ENCODE results near the gene BCAT1.

Gene BCAT1

DNA sequence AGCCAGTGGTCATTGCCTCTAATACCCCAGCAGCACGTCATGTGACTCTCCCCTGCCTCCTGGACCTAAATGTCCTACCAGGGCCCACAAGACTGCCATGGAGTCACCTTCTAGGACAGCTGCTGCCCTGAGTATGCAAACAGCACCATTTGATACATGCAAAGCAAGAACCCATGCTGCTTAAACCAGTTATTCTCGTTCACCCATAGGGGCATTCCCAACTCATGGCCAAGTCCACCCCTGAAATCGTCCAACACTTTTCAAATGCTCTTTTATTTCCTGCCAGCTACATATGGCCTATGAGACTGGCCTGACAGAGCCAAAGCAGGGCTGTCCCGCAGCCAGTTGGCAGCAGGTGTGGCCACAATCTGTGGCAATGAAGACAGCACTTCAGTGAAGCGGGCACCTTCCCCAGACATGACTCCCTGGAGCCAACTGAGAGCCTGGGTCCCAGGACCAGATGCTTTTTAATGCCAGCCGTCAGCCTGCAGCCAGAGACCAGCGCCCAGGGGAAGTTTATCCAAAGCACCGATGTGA, 99.9 kb downstream of the BCAT1 start:
- Histone ChIP-seq H3K9ac (ENCODE audit: low read length) (no peak overlapping the region), H3K27ac (ENCODE audit: low read length) (no peak overlapping the region), H3K27me3 (ENCODE audit: control insufficient read depth, insufficient read depth, low read length) (no peaks in the 10 kb centered on the region), H3K9me3 (ENCODE audit: control insufficient read depth, low read depth, low read length) (no peaks in the 10 kb centered on the region), H3K4me1 (ENCODE audit: control insufficient read depth, low read depth, low read length) (peaks cover 11% of the 10 kb centered on the region), H3K4me3 (ENCODE audit: low read length) (no peak overlapping the region), H3K36me3 (ENCODE audit: control insufficient read depth, low read depth, low read length) (peaks cover 32% of the 10 kb centered on the region)

DNA sequence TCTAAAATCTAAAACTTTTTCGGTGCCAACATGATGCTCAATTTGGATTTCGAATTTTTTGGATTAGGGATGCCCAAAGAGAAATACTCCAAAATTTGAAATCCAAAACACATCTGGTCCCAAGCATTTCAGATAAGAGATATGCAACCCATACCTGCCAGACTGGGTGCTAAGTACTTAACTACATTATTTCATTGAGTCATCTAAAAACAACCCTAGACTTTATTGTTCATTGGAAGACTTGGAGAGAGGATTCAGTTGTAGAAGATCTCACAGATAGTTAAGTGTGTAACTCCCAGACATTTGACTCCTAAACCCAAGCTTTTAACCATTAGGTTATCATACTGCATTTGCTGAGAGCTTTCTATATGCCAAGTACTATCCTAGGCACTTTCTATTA, 102.2 kb downstream of the BCAT1 start:
- Histone ChIP-seq H3K4me3 (ENCODE audit: low read length) (no peak overlapping the region), H3K9me3 (ENCODE audit: control insufficient read depth, low read depth, low read length) (no peaks in the 10 kb centered on the region), H3K9ac (ENCODE audit: low read length) (no peak overlapping the region), H3K27ac (ENCODE audit: low read length) (no peak overlapping the region), H3K27me3 (ENCODE audit: control insufficient read depth, insufficient read depth, low read length) (no peaks in the 10 kb centered on the region), H3K4me1 (ENCODE audit: control insufficient read depth, low read depth, low read length) (peaks cover under 1% of the 10 kb centered on the region), H3K36me3 (ENCODE audit: control insufficient read depth, low read depth, low read length) (peaks cover 49% of the 10 kb centered on the region)

DNA sequence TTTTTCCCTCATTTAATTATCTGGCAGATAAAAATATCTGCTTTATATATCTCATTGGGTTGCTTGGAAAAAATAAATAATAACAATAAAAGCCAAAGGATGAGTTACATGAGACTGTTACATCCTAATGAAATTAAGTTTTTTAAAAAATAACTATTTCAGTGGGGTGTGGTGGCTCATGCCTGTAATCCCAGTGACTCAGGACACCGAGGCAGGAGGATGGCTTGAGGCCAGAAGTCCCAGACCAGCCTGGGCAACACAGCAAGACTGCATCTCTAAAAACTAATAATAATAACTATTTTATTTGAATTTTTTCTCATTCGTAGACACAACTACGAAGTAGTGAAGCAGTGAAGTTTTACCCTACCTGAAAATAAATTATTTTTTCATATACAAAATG, 103.3 kb downstream of the BCAT1 start:
- Histone ChIP-seq H3K4me1 (ENCODE audit: control insufficient read depth, low read depth, low read length) (no peaks in the 10 kb centered on the region), H3K27ac (ENCODE audit: low read length) (no peak overlapping the region), H3K4me3 (ENCODE audit: low read length) (no peak overlapping the region), H3K9me3 (ENCODE audit: control insufficient read depth, low read depth, low read length) (no peaks in the 10 kb centered on the region), H3K27me3 (ENCODE audit: control insufficient read depth, insufficient read depth, low read length) (no peaks in the 10 kb centered on the region), H3K9ac (ENCODE audit: low read length) (no peak overlapping the region), H3K36me3 (ENCODE audit: control insufficient read depth, low read depth, low read length) (peaks cover 60% of the 10 kb centered on the region)

DNA sequence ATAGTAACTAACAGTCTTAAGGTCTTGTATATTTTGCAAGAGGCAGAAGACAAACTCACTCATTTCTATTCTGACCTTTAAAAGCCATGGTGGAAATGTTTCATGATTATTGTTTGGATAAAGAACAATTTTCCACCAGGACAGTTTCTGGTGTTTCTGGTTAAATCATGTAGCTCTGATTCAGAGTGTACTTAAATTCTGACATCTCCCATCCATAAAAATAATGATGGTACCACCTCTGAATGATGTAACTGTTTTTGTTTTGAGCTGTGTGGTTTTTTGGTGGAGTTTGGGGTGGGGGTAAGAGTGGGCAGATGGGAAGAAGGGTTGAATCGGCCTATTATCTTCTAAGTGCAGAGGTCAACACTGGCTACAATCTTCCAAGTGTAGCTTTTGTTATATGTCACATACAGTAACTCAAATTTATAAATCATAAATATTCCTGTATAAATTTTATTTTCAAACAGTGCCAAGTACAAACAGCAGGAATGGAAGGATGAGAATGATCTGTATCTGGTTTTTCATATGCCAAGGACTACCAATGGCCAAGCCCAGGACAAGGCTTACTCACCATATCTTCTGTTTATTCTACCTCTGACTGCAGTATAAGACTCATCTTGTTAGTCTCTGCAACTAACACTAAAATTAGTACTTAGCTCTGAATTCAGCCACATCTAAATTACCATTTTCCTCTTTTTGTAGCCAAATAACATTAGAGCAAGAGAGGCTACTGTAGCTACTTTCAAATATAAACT, 108.7 kb downstream of the BCAT1 start:
- no peak overlapping the region for H3K4me3 ChIP-seq (ENCODE audit: low read length)
- H3K9ac ChIP-seq (ENCODE audit: low read length), result no peak overlapping the region
- H3K27me3 ChIP-seq (ENCODE audit: control insufficient read depth, insufficient read depth, low read length), result no peaks in the 10 kb centered on the region
- no peaks in the 10 kb centered on the region for H3K4me1 ChIP-seq (ENCODE audit: control insufficient read depth, low read depth, low read length)
- no peaks in the 10 kb centered on the region for H3K9me3 ChIP-seq (ENCODE audit: control insufficient read depth, low read depth, low read length)
- peaks cover 56% of the 10 kb centered on the region for H3K36me3 ChIP-seq (ENCODE audit: control insufficient read depth, low read depth, low read length)
- no peak overlapping the region for H3K27ac ChIP-seq (ENCODE audit: low read length)

DNA sequence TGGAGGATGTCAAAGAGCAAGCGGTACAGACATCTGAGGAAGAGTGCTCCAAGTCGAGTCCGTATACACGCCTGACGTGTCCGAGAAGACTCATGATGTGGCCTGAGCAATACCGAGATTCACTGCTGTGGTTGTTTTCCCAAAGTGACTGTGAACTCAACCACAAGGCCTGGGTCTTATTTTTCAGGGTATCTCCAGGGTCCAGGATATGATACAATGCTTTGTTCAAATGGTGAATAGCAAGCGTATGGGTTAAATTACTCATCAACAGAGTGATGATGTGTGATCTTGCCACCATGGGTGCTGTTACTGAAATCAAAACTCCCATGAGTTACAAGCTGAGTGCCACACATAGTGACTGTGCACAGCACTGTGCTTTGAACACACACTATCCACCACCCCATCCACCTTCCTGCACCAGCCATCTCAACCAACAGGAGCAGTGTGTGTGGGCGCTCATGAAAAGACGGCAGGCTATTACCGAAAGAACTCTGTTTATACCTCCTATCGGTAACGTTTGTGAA, 109.6 kb downstream of the BCAT1 start:
- Histone ChIP-seq H3K9ac (ENCODE audit: low read length) (no peak overlapping the region), H3K4me1 (ENCODE audit: control insufficient read depth, low read depth, low read length) (no peaks in the 10 kb centered on the region), H3K4me3 (ENCODE audit: low read length) (no peak overlapping the region), H3K36me3 (ENCODE audit: control insufficient read depth, low read depth, low read length) (peaks cover 64% of the 10 kb centered on the region), H3K27ac (ENCODE audit: low read length) (no peak overlapping the region), H3K9me3 (ENCODE audit: control insufficient read depth, low read depth, low read length) (no peaks in the 10 kb centered on the region), H3K27me3 (ENCODE audit: control insufficient read depth, insufficient read depth, low read length) (no peaks in the 10 kb centered on the region)

DNA sequence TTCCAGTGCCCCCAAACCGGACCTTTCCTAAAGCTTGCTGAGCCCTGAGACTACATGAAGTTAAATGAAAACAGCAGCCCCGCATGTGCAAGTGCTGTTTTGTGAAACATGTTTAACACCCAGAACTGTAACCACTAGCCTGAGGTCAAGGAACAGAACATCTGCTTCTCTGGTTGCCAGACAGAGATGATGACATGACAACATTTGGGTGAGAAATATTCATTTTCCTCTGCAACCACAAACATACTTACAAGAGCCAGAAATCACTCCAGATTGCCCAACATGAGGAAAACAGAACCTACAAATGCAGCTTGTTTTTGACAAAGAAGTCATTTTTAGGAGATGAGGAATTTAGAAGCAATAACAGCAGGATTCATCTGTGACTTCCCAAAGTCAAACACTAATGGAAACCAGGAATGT, 110.4 kb downstream of the BCAT1 start:
- peaks cover 63% of the 10 kb centered on the region for H3K36me3 ChIP-seq (ENCODE audit: control insufficient read depth, low read depth, low read length)
- H3K4me3 ChIP-seq (ENCODE audit: low read length), result no peak overlapping the region
- no peaks in the 10 kb centered on the region for H3K9me3 ChIP-seq (ENCODE audit: control insufficient read depth, low read depth, low read length)
- H3K4me1 ChIP-seq (ENCODE audit: control insufficient read depth, low read depth, low read length), result no peaks in the 10 kb centered on the region
- H3K27ac ChIP-seq (ENCODE audit: low read length), result no peak overlapping the region
- H3K9ac ChIP-seq (ENCODE audit: low read length), result no peak overlapping the region
- no peaks in the 10 kb centered on the region for H3K27me3 ChIP-seq (ENCODE audit: control insufficient read depth, insufficient read depth, low read length)

DNA sequence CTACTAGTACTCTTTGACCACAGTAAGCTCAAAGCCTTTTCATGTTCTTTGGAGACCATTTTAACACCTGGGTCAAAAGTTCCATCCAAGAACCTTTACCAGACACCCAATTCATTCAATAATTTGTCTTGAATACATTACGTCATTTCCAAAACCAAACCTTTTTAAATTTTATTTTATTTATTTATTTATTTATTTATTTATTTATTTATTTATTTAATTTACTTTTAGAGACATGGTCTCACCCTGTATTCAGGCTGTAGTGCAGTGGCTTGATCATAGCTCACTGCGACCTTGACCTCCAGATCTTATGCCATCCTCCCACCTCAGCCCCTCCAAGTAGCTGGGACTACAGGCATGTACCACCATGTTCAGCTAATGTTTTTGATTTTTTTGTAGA, 113.5 kb downstream of the BCAT1 start:
- H3K36me3 ChIP-seq (ENCODE audit: control insufficient read depth, low read depth, low read length), result peaks cover 57% of the 10 kb centered on the region
- no peaks in the 10 kb centered on the region for H3K9me3 ChIP-seq (ENCODE audit: control insufficient read depth, low read depth, low read length)
- no peak overlapping the region for H3K4me3 ChIP-seq (ENCODE audit: low read length)
- no peak overlapping the region for H3K9ac ChIP-seq (ENCODE audit: low read length)
- no peaks in the 10 kb centered on the region for H3K27me3 ChIP-seq (ENCODE audit: control insufficient read depth, insufficient read depth, low read length)
- no peaks in the 10 kb centered on the region for H3K4me1 ChIP-seq (ENCODE audit: control insufficient read depth, low read depth, low read length)
- no peak overlapping the region for H3K27ac ChIP-seq (ENCODE audit: low read length)

DNA sequence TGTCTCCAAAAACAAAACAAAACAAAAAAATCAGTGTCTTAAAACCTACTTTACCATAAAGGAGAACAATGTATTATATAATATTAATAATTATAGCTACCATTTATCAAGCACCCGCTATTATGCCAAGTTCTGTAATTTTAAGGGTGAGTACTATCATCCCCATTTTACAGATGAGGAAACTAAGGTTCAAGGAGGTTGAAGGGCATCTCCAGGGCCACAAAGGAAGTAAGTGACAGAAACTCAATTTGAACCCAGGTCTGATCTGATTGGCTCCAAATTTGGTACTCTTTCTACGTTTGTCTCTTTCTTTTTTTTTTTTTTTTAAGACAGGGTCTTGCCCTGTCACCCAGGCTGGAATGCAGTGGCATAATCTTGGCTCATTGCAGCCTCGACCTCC, 115.4 kb downstream of the BCAT1 start:
- Histone ChIP-seq H3K4me3 (ENCODE audit: low read length) (no peak overlapping the region), H3K9ac (ENCODE audit: low read length) (no peak overlapping the region), H3K27me3 (ENCODE audit: control insufficient read depth, insufficient read depth, low read length) (no peaks in the 10 kb centered on the region), H3K9me3 (ENCODE audit: control insufficient read depth, low read depth, low read length) (no peaks in the 10 kb centered on the region), H3K36me3 (ENCODE audit: control insufficient read depth, low read depth, low read length) (peaks cover 54% of the 10 kb centered on the region), H3K27ac (ENCODE audit: low read length) (no peak overlapping the region), H3K4me1 (ENCODE audit: control insufficient read depth, low read depth, low read length) (no peaks in the 10 kb centered on the region)

DNA sequence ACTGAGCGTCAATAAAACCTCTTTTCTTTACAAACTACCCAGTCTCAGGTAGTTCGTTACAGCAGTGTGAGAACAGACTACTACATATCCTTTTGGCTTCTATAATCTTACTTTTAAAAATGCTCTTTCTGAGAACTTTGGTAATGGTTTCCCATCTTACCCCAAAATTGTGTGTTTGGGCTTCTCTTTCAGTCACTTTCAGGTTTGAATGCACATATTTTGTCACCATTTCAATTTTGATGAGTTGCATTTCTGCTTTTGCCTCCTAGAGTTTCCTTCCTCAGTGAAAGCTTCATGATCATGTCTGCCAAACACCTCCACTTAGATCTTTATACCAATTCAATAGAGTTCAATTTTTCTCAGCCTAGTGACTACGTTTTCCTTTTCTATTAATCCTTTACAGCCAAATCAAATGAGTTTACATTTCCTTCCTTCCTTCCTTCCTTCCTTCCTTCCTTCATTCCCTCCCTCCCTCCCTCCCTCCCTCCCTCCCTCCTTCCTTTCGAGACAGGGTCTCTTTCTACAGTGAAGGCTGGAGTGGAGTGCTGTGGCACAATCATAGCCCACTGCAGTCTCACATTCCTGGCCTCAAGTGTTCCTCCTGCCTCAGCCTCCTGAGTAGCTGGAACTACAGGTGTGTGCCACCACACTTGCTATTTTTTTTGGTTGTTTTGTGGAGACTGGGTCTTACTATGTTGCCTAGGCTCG, 124.9 kb downstream of the BCAT1 start:
- H3K27ac ChIP-seq (ENCODE audit: low read length), result no peak overlapping the region
- no peaks in the 10 kb centered on the region for H3K27me3 ChIP-seq (ENCODE audit: control insufficient read depth, insufficient read depth, low read length)
- H3K4me3 ChIP-seq (ENCODE audit: low read length), result no peak overlapping the region
- no peaks in the 10 kb centered on the region for H3K4me1 ChIP-seq (ENCODE audit: control insufficient read depth, low read depth, low read length)
- peaks cover 57% of the 10 kb centered on the region for H3K36me3 ChIP-seq (ENCODE audit: control insufficient read depth, low read depth, low read length)
- no peaks in the 10 kb centered on the region for H3K9me3 ChIP-seq (ENCODE audit: control insufficient read depth, low read depth, low read length)
- no peak overlapping the region for H3K9ac ChIP-seq (ENCODE audit: low read length)

DNA sequence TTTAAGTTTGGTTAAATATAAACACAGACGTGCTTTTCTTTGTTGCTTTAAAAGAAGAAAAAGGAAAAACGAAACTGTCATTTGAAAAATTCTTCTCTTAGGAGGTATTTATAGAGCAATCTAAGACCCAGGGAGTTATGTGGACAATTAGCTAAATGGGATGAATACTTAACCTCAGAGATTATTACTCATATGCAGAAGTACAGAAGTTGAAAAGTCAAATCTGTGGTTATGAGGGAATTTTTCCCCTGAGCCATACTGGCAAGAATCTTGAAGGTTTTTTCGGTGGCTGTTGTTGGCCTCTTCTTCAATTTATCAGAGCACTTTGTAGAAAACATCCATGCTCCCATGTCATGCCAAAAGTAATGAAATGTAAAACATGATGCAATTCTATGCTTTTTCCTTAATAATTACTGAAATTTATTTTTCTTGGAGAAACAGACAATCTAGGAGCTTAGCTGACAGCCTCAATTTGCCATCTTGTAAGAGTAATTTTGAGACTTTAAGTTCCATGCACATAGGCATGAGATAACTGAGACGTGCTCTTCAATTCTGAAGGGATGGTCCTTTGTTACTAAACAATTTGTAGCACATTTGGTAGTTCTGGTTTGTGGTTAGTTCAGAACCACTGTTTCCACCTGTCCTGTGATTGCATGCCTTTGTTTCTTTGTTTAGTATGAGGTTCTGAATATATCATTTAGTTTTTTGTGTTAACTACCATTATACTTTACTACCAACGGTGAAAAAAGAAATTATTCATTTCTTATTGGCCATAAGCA, 126.6 kb downstream of the BCAT1 start:
- Histone ChIP-seq H3K4me1 (ENCODE audit: control insufficient read depth, low read depth, low read length) (no peaks in the 10 kb centered on the region), H3K4me3 (ENCODE audit: low read length) (no peak overlapping the region), H3K36me3 (ENCODE audit: control insufficient read depth, low read depth, low read length) (peaks cover 66% of the 10 kb centered on the region), H3K9me3 (ENCODE audit: control insufficient read depth, low read depth, low read length) (no peaks in the 10 kb centered on the region), H3K9ac (ENCODE audit: low read length) (no peak overlapping the region), H3K27me3 (ENCODE audit: control insufficient read depth, insufficient read depth, low read length) (no peaks in the 10 kb centered on the region), H3K27ac (ENCODE audit: low read length) (no peak overlapping the region)

DNA sequence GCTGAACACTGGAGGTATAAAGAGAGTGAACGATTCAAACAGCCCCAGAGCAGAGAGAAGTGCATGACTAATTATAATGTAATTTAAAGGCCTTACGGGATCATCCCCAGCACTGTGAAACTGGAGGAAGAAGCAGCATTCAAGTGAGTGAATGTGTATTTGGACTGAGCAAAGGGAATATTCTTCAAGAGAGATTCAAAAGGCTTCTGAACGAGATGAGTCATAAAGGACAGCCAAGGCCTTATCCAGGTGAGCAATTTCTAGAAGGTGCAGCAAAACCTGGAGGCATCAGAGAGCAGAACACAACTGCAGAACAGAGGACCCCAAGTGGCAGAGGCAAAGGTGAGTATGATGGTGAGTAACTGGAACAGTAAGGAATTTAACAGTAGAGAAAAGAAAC, 127.2 kb downstream of the BCAT1 start:
- Histone ChIP-seq H3K4me1 (ENCODE audit: control insufficient read depth, low read depth, low read length) (no peaks in the 10 kb centered on the region), H3K36me3 (ENCODE audit: control insufficient read depth, low read depth, low read length) (peaks cover 69% of the 10 kb centered on the region), H3K27ac (ENCODE audit: low read length) (no peak overlapping the region), H3K9ac (ENCODE audit: low read length) (no peak overlapping the region), H3K27me3 (ENCODE audit: control insufficient read depth, insufficient read depth, low read length) (no peaks in the 10 kb centered on the region), H3K4me3 (ENCODE audit: low read length) (no peak overlapping the region), H3K9me3 (ENCODE audit: control insufficient read depth, low read depth, low read length) (no peaks in the 10 kb centered on the region)
